GM18867 (cell line): ENCODE data around the gene GDF11.

Experiments
- ATAC-seq: cut with Tn5 transposase; IDR thresholded peaks from one replicate; pipeline ENCODE4 v1.9.1; 2021; ENCODE audit warnings: mild to moderate bottlenecking, moderate library complexity; ENCODE audit not compliant: unreplicated experiment

The GDF11 gene

DNA sequence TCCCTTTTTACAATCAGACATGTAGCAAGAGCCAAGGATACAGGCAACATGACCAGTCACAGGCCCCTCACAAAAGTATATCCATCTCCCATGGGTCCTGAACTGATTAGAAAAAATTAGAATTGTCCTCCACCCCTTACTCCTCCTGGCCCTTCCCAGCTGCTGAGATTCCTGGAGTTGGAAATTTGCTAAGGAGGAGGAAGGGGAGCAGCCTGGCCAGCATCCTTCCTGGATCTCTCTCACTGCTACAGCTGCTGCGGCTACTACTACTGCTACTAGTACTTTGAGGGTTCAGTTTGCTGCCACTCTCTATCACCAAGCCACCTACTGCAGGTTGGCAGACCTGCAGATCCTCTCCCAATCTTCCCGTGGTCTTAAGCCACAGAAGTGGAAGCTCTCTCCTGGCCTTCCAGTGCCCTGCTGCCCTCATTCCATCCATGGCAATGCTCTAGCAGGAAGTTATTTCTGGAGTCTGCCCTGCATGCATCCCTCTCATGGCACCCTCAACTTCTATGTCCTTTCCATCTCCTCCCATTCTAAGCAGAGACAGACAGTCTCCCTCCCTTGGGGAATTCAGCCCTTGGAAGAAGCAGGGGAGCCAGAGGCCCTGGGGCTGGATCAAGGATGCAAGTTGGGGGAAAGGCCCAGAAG is 36.2 kb upstream of the GDF11 start:
- ATAC-seq, result no peak

DNA sequence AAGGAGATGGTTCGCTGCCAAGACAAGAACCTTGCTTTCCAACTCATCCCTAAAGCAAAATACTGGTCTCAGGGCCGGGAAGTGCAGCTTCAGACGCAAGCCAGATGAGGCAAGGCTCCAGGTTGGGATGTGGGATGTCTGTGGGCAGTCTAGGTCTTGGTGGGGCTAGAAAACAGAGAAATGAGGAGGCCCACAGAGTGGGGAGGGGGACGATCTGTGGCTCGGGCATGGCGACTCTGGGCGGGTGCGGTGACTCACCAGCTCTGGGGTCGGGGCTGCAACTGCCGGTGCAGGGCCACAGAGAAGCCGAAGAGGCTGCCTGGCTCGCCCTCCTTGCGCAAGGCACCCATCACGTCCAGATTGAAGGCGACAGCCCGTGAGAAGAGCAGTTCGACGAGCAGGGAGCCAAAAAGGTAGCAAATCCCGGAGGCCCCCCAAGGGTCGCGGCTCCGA is 35.7 kb upstream of the GDF11 start:
- ATAC-seq, result no peak

DNA sequence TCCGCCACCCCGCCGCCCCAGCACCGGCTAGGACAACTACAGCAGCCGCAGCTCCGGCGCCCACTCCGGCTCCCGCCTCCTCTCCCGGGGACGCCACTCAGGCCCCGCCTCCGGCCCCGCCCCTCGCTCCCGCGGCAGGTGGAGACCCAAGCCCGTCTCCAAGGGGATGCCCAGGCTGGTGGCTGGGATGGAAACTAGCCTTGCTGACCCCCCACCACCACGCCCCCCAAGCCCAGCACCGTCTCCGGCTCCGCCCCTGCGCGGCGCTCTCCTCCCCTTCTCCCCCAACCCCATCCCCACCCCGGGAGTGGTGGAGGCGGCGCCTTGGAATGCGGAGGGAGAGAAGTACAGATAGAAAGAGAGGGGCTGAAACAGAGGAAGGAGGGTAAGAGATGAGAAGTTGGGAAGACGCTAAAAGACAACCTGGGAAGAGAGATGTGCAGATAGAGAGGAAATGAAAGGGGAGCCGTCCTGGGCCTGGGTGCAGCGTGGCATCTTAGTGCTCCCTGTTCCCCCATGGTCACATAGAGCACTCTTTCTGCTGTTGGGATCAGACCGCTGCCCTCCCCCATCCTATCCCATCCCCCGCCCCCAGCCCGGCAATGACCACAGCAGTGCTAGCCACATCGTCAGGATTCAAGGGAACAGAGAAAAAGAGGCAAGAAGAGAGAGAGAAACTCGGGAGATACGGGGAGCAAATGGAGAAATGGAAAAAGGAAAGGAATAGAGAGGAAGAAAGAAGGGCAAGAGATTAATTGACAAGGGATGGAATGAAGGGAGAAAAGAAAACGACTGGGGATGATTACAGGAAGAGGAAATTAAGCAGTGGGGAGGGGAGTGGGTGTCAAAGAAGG is 34.9 kb upstream of the GDF11 start, which contains the start of gene ITGA7:
ITGA7 (minus strand) TSS at position 64 of the 854 bp plus-strand sequence. CDS start 222 bp downstream, outside the sequence.
- peak; percentile 59 for ATAC-seq

DNA sequence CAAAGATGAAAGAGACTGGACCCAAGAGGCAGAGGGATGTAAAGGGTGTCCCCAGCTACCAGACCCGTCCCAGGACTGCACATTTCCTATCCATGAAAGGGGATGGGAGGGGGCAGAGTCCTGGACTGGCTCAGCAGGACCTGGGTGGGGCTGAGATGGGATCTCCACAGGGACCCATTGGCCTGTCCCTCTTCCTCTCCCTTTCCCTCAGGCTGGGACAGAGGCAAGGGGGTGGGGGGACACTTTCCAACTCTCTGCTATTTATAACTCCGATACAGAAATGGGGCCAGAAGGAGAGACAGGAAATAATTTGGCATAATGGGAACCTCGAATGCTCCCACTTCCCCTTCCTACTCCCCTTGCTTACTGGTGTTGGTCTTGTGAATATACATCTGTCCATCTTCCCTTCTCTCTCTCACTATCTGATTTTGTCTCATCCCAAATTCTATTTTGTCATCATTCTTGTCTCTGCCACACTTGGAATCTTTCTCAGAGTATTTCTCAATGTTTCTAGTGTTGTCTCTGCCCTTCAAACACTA is 34.2 kb upstream of the GDF11 start:
- ATAC-seq, result no peak

DNA sequence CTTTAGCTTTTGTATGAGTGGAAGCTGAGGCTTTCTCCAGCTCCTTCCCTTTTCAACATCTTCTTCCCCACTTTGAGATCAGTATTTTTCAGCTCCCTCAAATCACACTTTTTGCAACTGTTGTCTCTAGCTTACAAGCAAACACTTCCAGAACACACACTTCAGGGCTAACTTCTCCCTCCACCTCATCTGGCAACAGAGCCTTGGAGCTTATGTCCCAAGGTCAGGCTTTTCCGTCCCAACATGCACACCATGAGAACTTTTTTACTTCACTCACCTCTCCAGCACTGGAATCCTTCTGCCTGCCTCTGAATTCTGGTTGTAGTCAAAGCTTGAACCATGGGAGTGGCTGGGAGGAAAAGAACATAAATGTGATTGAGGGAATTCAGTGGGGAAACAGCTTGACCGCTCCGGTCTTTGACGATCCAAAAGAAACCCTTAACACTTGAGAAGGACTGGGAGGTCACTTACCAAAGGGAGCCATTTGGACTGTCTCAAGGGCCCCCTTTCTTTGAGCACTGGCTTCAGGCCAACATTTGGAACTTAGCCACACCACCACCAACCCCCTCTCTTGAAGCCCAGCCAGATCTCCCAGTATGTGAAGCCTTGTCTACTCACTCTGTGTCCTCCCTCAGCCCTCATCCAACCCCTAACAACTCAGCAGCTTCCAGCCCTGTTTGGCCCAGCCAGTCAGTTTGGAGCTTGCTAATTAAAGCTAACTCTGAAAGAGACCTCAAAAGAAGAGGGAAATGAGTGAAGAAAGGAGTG is 31.0 kb upstream of the GDF11 start:
- no peak for ATAC-seq

DNA sequence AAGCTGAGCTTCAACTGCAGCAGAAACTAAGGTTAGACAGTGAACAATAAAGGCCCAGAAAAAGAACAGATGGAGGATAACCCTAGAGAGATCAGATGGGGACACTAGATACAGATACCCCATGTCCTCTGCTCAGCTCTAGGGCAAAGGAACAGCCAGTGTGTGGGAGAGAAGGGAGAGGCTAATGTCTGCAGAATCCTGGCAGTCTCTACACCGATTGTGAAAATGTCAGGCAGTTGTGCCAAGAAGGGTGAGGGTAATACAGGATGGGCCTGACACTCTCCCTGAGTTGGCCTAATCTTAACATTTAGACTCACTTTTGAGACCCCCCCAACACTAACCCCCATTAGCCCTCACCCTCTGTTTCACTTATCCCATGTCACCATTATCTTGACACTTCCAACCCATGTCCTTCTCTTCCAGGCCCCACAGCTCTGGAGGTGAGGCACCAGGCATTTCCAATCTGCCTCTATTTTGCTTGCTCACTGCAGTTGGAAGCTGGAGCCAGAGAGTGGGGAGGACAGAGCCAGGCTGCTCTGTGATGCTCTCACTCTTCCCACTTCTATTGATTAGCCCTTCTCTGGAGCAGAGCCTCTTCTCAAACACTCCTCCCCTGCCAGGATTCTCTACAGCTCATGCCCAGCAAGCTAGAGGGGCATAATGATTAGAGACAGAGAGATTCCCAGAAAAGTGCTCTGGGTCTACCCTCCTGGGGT is 30.1 kb upstream of the GDF11 start:
- no peak for ATAC-seq

DNA sequence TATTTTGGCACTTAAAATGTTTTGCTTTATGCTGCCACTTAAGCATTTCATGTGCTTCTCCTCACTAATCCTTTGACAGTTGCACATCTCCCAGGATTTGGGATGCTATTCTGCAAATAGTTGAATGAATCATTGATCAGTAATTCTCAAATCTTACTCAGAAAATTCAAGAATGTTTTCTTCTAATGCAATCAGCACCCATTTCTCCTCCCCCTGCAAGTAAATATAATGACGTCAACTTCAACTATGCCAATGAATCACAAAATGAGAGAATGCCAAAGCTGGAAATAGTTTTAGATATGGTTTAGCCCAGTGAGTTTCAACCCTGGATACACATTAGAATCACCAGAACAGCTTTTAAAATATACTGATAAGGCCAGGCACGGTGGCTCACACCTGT is 29.2 kb upstream of the GDF11 start:
- no peak for ATAC-seq

DNA sequence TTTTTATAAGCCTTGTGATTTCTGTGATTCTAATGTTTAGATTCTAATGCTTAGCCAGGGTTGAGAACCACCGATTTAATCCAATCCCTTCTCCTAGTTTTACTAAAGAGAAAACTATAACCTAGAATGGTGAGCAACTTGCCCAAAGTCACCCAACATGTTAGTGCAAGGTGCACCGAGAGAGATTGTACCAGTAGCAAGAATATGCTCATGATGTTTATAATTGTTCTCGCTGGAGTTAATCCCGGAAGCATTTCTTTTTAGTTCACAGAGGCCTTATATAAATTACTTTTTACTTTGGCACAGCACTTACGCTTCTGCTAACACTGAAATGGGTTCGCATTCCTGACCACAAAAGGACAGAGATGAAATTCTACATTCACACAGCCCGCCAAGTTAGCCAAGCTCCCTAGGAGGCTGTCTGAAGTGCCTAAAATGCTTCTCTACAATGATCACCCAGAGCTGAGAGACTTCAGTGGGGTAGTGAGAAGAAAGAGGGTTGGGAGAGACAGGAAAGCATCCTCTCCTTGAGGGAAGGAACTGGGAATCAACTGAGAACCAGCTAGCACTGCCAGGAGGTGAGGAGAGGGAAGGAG is 27.7 kb upstream of the GDF11 start:
- no peak for ATAC-seq

DNA sequence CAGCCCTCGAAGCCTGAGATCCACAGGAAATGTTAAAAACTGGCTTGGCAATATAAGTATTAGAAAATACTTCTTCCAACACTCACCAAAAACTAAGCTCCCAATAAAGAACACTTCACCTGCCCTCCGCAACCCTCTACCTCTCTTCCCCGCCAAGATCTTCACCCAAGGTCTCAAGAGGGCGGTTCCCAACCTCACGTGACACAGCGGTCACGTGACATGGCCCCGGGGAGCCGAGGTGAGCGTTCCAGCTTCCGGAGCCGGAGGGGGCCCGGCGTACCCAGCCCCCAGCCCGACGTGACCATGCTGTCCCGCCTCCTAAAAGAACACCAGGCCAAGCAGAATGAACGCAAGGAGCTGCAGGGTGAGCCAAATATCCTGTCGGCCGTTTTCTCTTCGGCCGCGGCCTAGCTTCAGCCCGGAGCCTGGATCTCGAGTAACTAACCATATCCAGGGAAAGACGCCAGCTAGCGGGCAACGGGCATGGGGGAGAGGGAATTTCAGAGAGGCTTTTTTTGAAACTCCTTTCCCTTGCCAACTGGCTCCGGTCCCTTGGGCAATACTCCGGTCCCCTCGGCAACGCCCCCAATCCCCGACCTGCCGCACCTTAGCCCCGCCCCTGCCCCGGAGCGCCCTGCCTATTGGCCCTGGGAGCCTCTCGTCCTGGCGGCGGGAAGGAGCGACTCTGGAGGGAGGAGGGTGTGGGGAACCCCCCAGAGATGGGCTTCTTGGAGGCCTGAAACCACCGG is 26.9 kb upstream of the GDF11 start, which contains the start of gene BLOC1S1:
BLOC1S1 (plus strand) TSS at position 214 of the 749 bp plus-strand sequence; CDS start at position 220, 6 bp downstream.
- ATAC-seq, result peak; percentile 90

DNA sequence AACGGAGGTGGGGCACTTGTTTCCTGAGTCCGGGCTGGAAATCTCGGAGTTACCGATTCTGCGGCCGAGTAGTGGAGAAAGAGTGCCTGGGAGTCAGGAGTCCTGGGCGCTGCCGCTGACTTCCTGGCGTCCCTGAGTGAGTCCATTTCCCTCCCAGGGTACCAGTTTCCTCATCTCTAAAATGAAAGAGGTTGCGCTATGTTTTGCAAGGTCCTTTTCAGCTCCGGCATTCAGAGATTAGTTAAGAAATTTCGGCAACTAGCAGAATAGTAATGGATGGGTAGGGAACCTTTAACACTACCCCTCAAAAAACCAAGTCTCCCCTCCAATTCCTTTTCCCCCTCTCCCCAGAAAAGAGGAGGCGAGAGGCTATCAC is 26.4 kb upstream of the GDF11 start:
- no peak for ATAC-seq

DNA sequence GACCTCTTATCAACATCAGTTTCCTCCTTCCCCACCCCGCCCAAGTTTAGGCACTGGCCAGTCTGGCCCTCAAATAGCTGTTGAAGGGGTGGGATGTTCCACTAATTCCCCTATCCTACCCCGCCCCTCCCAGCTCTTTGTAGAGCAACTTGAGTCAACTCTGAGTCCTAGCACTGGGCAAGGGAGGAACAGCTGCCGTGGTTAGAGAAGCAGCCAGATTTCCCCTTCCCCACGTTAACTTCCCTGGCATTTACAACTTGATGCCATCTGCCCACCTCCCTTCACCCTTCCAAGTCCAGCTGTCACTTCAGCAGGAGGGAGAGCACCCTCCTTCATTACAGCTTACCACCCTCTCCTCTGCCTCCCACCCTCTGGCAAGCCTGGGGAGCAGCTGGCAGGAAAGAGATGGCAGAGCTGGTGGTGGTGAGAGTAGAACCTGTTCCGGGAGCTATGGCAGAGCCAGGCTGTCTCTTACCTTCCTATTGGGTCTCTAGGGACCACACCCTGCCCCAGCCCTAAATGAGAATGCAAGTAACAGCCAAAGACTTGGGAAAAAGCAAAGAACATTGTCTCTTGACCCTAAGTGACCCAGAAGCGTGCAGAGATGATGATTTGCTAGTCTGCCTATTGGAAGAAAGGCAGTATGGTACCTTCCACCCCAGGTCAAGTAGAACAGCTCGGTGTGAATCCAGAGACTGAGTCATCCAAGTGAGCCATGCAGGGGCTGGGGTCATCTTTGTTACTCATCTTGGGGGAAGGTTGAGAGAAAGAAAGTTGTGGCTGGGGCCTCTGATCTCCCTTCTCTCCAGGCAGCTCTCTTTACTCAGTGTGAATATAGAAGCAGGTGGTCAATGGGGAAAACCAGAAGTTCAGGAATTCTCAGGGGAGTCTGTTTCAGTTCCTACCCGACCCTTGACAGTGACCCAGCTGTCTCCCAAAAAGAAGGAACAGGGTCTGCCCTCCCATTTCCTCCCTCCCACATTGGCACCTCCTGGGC is 25.6 kb upstream of the GDF11 start:
- ATAC-seq, result no peak

DNA sequence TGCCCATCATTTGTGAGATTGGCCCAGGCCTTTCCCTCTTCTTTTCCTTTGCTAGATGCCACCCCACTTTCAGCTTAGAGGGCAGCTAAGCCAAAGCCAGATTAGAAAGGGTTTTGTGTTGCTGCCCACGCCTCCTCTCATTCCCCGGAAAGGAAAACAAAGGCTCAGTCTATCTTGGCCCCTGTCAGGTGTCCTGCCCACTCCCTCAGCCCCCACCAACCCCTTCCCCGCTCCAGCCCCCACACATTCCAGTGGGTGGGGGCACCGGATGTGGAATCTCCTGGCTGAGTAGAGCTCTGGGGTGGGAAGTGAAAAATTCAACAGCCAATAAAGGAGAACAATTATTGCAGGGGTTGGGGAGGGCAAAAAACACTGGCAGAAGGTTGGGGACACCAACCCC is 24.9 kb upstream of the GDF11 start:
- ATAC-seq, result no peak

DNA sequence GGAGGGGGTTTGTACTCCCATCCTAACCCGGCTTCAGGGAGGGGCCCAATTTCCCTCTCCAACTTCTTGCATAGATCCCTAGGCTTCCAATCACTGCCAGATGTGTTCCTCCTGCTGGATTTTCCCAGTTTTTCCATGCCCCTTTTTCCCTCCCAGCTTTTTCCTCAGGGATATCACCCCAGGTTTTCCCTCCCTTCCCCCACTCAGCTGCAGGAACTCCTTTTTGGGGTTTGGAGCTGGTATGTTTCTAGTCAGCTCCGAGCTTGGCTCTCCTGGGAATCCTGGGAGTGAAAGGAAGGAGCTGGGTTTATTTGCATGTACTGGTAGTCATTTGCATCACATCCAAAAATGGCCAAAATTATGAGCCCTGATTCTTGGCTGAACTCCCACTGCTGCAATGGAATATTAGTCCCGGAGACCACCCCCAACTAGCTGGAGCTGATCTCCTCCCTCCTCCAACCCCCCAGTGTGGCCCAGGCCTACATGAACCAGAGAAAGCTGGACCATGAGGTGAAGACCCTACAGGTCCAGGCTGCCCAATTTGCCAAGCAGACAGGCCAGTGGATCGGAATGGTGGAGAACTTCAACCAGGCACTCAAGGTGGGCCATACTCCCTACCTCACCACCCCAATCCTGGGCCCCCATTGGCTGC is 24.2 kb upstream of the GDF11 start:
- no peak for ATAC-seq

DNA sequence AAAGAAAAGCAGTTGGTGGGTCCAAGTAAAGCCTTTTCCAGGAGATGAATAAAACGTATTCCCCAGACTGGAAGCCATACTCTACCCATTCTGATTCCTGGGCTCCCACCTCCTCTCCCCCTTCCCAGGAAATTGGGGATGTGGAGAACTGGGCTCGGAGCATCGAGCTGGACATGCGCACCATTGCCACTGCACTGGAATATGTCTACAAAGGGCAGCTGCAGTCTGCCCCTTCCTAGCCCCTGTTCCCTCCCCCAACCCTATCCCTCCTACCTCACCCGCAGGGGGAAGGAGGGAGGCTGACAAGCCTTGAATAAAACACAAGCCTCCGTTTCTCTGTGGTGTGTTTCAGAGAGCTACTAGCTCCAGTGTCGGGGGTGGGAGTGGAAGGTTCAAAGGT is 23.6 kb upstream of the GDF11 start:
- no peak for ATAC-seq

DNA sequence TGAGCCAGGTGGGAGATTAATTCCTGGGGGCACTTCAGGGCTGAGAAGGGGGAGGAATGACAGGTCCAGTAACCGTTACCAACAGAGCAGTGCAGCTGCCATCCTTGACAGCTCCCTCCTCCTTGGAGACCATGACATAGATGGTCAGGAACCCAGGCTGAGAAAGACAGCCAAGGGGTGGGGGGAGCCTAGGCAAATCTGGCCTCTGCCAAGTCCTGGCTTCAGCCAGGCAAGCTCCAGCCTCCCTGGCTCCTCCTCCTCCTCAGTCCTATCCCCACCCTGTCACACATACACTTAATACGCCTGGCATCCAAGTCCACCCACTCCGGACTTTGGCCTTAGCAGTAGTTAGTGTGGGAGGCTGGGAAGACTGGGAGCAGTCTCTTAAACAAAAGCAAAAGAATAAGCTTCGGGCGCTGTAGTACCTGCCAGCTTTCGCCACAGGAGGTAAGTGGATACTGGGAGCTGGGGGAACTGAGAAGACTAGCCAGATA is 22.8 kb upstream of the GDF11 start, which contains the start of gene RDH5:
RDH5 (plus strand) TSS at position 323 of the 494 bp plus-strand sequence. CDS start 792 bp downstream, outside the sequence.
- no peak for ATAC-seq

DNA sequence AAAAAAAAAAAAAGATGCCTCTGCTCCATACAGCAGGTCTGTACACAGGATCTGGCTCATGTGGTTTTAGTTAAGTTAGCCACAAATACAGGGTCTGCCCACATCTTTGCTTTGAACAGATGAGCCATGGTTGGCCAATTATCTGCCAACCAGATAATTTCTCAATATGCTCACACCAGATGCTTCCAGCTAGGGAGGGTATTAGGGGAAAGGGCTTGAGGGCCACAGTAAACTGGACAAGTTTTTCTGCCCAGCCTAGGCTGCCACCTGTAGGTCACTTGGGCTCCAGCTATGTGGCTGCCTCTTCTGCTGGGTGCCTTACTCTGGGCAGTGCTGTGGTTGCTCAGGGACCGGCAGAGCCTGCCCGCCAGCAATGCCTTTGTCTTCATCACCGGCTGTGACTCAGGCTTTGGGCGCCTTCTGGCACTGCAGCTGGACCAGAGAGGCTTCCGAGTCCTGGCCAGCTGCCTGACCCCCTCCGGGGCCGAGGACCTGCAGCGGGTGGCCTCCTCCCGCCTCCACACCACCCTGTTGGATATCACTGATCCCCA is 22.0 kb upstream of the GDF11 start:
- no peak for ATAC-seq

DNA sequence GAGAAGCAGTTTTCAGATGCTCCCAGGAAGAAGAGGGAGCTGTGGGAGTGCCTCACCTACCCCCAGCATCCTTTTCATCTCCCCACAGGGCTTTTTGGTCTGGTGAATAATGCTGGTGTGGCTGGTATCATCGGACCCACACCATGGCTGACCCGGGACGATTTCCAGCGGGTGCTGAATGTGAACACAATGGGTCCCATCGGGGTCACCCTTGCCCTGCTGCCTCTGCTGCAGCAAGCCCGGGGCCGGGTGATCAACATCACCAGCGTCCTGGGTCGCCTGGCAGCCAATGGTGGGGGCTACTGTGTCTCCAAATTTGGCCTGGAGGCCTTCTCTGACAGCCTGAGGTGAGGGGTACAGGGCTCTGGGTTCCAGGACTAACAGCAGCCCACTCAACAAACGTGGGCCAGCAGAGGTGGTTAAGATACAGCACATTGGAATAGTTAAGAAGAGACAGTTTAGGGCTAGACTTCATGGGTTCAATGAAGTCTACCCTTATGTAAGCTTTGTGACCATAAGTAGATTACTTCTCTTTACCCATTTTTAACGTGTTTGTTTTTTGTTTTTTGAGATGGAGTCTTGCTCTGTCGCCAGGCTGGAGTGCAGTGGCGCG is 21.2 kb upstream of the GDF11 start:
- ATAC-seq, result no peak
